ENCODE measurements around the gene ERGIC1. TPM values are rescaled to one million over a fixed set of nuclear protein-coding genes. Genes with fewer than 3 reads are reported as not detected.

The ERGIC1 gene
- total RNA-seq, 1 donor from 2014 or later = 184 TPM

GRCh38 chr5:172943283-172943841 is 109.3 kb downstream of the ERGIC1 start:
- no peaks in the 10 kb centered on the region for H3K27me3 ChIP-seq
- peak in 1 of 2 donors; percentile 74 for DNase-seq (ENCODE audit: low spot score in 2 of 2)
- TF ChIP-seq CTCF (IDR thresholded peaks at IDR 0.05) = no peak
- peaks cover 6 to 9% of the 10 kb centered on the region in 2 donors for H3K4me1 ChIP-seq
- peaks cover 29 to 44% of the 10 kb centered on the region in 2 donors for H3K36me3 ChIP-seq
- H3K27ac ChIP-seq = peak overlapping the region; percentile 91 to 95
- intact Hi-C loops (cut with DNase I) = no loop called here
- no peak overlapping the region for H3K4me3 ChIP-seq
- no peaks in the 10 kb centered on the region for H3K9me3 ChIP-seq

GRCh38 chr5:172943906-172944305 is 109.9 kb downstream of the ERGIC1 start:
- H3K4me3 ChIP-seq = no peak overlapping the region
- intact Hi-C loops (cut with DNase I) = no loop called here
- H3K4me1 ChIP-seq = peaks cover 6 to 15% of the 10 kb centered on the region in 2 donors
- no peak for TF ChIP-seq CTCF (IDR thresholded peaks at IDR 0.05)
- H3K36me3 ChIP-seq = peaks cover 29 to 42% of the 10 kb centered on the region in 2 donors
- H3K9me3 ChIP-seq = no peaks in the 10 kb centered on the region
- H3K27ac ChIP-seq = peak overlapping the region; percentile 91 to 95
- DNase-seq (ENCODE audit: low spot score in 2 of 2) = no peak
- no peaks in the 10 kb centered on the region for H3K27me3 ChIP-seq

GRCh38 chr5:172944741-172945140 is 110.7 kb downstream of the ERGIC1 start:
- Histone ChIP-seq H3K27ac (peak overlapping the region; percentile 91 to 95), H3K4me1 (peaks cover 6 to 16% of the 10 kb centered on the region in 2 donors), H3K36me3 (peaks cover 21 to 34% of the 10 kb centered on the region in 2 donors), H3K9me3 (no peaks in the 10 kb centered on the region), H3K4me3 (no peak overlapping the region), H3K27me3 (no peaks in the 10 kb centered on the region)
- TF ChIP-seq CTCF (IDR thresholded peaks at IDR 0.05) = no peak
- no peak for DNase-seq (ENCODE audit: low spot score in 2 of 2)
- intact Hi-C loops (cut with DNase I) = no loop called here

GRCh38 chr5:172945151-172945550 is 111.1 kb downstream of the ERGIC1 start:
- no peak for DNase-seq (ENCODE audit: low spot score in 2 of 2)
- Histone ChIP-seq H3K9me3 (no peaks in the 10 kb centered on the region), H3K27me3 (no peaks in the 10 kb centered on the region), H3K4me3 (no peak overlapping the region), H3K27ac (peak overlapping the region; percentile 91 to 95), H3K4me1 (peaks cover 6 to 16% of the 10 kb centered on the region in 2 donors), H3K36me3 (peaks cover 17 to 32% of the 10 kb centered on the region in 2 donors)
- intact Hi-C loops (cut with DNase I) = no loop called here
- TF ChIP-seq CTCF (IDR thresholded peaks at IDR 0.05) = no peak

- H3K4me3 ChIP-seq = no peak overlapping the region
- H3K36me3 ChIP-seq = peaks cover 15 to 34% of the 10 kb centered on the region in 2 donors
- no peak for TF ChIP-seq CTCF (IDR thresholded peaks at IDR 0.05)
- peaks cover 6 to 17% of the 10 kb centered on the region in 2 donors for H3K4me1 ChIP-seq
- H3K27ac ChIP-seq = peak overlapping the region; percentile 91 to 95
- intact Hi-C loops (cut with DNase I) = no loop called here
- no peaks in the 10 kb centered on the region for H3K9me3 ChIP-seq
- no peak for DNase-seq (ENCODE audit: low spot score in 2 of 2)
- H3K27me3 ChIP-seq = no peaks in the 10 kb centered on the region
Observed at GRCh38 chr5:172946146-172946545, 112.1 kb downstream of the ERGIC1 start.
